Thoracic aorta (tissue), 2 donors: ENCODE results near the gene SSMEM1. TPM values are rescaled to one million over a fixed set of nuclear protein-coding genes. Genes with fewer than 3 reads are reported as not detected.
"Not testable (repeated sequence)": the region's sequence is repeated elsewhere in the genome, so short reads cannot be mapped to it uniquely, and the experiment has no call there.

ENCODE experiments used
- ATAC-seq: fragments of 150-250 bp; one replicate; pipeline ENCODE4 v1.8.0; 2017; ENCODE audit warnings: low read depth; ENCODE audit not compliant: insufficient number of reproducible peaks, low FRiP score
- DNase-seq: peaks from one replicate; pipeline ENCODE4 v3.0.0-alpha.2; 2020; ENCODE audit warnings: low spot score
- H3K27ac ChIP-seq, 2 donors: fragments of 200-600 bp; sonication (generic); 1 replicate in 1 of 2; 2 replicates in 1 of 2; pipeline ENCODE4 v1.5.1; 2016; ENCODE audit warnings: mild to moderate bottlenecking in 2 of 2, moderate library complexity in 2 of 2
- H3K27me3 ChIP-seq: fragments of 200-600 bp; sonication (generic); replicated peaks from 2 replicates; pipeline ENCODE4 v1.6.0; 2016; ENCODE audit warnings: mild to moderate bottlenecking; ENCODE audit not compliant: insufficient read depth
- H3K36me3 ChIP-seq: fragments of 200-600 bp; sonication (generic); one replicate; pipeline ENCODE4 v1.5.1; 2016
- H3K4me1 ChIP-seq, 2 donors: fragments of 200-600 bp; sonication (generic); 1 replicate in 1 of 2; 2 replicates in 1 of 2; pipeline versions ENCODE4 v1.5.1 to v1.6.0; 2016; ENCODE audit warnings: low read depth in 2 of 2, mild to moderate bottlenecking in 1 of 2; ENCODE audit not compliant: control insufficient read depth in 1 of 2
- H3K4me3 ChIP-seq: fragments of 200-600 bp; sonication (generic); 2 replicates; pipeline ENCODE4 v1.5.1; 2016; ENCODE audit warnings: mild to moderate bottlenecking
- H3K9me3 ChIP-seq: fragments of 200-600 bp; sonication (generic); 2 replicates; pipeline ENCODE4 v1.5.1; 2016
- total RNA-seq, 2 donors: library from RNA; depleted of rRNA; stranded (reverse); fragments of >200 nt; gene quantifications; one replicate each; pipeline versions ENCODE4 v1.1.0 to v1.2.3, GENCODE V29; 2016
- TF ChIP-seq, protein P1 (sequence below): fragments of 200-600 bp; sonication (generic); IDR thresholded peaks from one replicate; pipeline ENCODE4 v1.5.1; 2019; ENCODE audit warnings: antibody characterized with exemption

The SSMEM1 gene
- total RNA-seq, 2 donors from 2014 or later = not detected

DNA sequence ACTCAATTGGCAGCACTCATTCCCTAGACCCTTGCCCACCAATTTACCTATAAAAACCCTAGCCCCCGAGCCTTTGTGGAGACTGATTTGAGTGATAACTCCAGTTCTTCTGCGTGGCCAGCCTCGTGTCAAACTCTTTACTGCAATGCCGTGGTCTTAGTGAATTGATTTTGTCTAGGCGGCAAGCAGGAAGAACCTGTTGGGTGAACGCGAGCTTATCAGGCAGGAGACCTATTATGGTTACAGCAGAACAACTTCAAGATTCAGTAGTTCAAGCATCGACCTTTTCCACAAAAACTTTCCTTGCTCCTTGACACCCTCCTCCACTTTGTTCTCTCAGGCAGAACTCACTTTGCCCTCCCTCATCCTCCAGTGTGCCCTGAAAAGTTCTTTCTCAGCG lies 12.2 kb downstream of the SSMEM1 start:
- TF ChIP-seq, protein P1, sequence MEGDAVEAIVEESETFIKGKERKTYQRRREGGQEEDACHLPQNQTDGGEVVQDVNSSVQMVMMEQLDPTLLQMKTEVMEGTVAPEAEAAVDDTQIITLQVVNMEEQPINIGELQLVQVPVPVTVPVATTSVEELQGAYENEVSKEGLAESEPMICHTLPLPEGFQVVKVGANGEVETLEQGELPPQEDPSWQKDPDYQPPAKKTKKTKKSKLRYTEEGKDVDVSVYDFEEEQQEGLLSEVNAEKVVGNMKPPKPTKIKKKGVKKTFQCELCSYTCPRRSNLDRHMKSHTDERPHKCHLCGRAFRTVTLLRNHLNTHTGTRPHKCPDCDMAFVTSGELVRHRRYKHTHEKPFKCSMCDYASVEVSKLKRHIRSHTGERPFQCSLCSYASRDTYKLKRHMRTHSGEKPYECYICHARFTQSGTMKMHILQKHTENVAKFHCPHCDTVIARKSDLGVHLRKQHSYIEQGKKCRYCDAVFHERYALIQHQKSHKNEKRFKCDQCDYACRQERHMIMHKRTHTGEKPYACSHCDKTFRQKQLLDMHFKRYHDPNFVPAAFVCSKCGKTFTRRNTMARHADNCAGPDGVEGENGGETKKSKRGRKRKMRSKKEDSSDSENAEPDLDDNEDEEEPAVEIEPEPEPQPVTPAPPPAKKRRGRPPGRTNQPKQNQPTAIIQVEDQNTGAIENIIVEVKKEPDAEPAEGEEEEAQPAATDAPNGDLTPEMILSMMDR = no peak
- Histone ChIP-seq H3K27ac (no peak overlapping the region), H3K27me3 (no peaks in the 10 kb centered on the region), H3K9me3 (no peaks in the 10 kb centered on the region), H3K36me3 (no peaks in the 10 kb centered on the region), H3K4me3 (no peak overlapping the region), H3K4me1 (no peaks in the 10 kb centered on the region)
- DNase-seq (no peak), ATAC-seq (no peak)

DNA sequence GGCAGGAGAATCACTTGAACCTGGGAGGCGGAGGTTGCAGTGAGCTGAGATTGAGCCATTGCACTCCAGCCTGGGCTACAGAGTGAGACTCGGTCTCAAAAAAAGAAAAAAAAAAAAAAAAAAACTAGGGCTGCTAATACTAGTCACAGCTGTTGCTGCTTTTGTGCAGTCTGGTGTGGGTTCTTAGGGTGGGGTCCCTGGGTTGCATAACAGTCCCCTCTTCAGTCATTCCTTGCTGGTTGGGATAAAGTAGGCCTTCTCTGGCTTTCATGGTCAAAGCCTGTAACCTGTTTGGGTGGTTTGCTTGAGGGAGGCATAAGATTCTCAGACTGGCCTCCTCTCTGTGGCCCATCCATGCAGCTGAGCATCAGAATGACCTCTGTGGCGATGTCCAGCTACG lies 14.1 kb downstream of the SSMEM1 start:
- Histone ChIP-seq H3K4me3 (no peak overlapping the region), H3K36me3 (no peaks in the 10 kb centered on the region), H3K27me3 (no peaks in the 10 kb centered on the region), H3K27ac (no peak overlapping the region), H3K9me3 (no peaks in the 10 kb centered on the region), H3K4me1 (no peaks in the 10 kb centered on the region)
- DNase-seq (no peak), ATAC-seq (no peak)
- TF ChIP-seq, protein P1 = no peak

DNA sequence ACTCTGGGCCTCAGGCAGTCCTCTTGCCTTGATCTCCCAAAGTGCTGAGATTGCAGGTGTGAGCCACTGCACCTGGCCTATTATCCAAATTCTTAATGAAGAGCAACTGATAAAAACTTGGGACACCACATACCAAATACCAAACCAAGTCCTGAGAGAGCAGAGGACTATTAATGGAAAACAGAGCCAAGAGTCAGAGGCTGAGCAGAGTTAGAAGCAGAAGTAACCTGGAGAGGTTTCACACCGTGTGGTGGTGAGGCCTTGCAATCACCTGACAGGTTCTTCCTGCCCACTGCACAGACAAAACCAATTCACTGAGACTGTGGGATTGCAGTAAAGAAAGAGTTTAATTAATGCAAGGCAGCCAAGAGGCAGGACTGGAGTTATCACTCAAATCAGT lies 16.0 kb downstream of the SSMEM1 start:
- H3K4me1 ChIP-seq = no peaks in the 10 kb centered on the region
- no peak overlapping the region for H3K27ac ChIP-seq
- no peaks in the 10 kb centered on the region for H3K9me3 ChIP-seq
- H3K36me3 ChIP-seq = no peaks in the 10 kb centered on the region
- TF ChIP-seq, protein P1 = no peak
- H3K27me3 ChIP-seq = no peaks in the 10 kb centered on the region
- ATAC-seq (no peak), DNase-seq (no peak)
- H3K4me3 ChIP-seq = no peak overlapping the region

- no peak for DNase-seq
Observed at GRCh38 chr7:130224210-130224609, 16.6 kb downstream of the SSMEM1 start.

DNA sequence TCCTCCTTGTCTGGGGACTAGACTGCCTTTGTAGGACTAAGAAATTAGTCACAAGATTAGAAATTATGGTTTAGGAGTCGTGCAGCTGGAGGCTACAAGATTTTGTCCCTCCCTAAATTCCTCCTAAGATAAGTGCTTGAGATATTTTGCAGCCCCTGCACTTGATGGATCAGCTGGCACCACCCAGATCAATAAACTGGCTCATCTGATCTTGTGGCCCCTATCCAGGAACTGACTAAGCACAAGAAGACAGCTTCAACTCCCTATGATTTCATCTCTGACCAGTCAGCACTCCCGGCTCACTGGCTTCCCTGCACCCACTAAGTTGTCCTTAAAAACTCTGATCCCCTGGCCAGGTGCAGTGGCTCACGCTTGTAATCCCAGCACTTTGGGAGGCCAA lies 17.3 kb downstream of the SSMEM1 start:
- H3K27ac ChIP-seq, H3K4me1 ChIP-seq, DNase-seq, H3K9me3 ChIP-seq, H3K4me3 ChIP-seq, H3K36me3 ChIP-seq, ATAC-seq, H3K27me3 ChIP-seq: not testable (repeated sequence)

More at GRCh38 chr7:130224210-130224609, 16.6 kb downstream of the SSMEM1 start:
- no peaks in the 10 kb centered on the region for H3K36me3 ChIP-seq
- TF ChIP-seq, protein P1 = no peak
- H3K27ac ChIP-seq = no peak overlapping the region
- no peak overlapping the region for H3K4me3 ChIP-seq
- no peaks in the 10 kb centered on the region for H3K9me3 ChIP-seq
- ATAC-seq = no peak
- no peaks in the 10 kb centered on the region for H3K27me3 ChIP-seq
- no peaks in the 10 kb centered on the region for H3K4me1 ChIP-seq

DNA sequence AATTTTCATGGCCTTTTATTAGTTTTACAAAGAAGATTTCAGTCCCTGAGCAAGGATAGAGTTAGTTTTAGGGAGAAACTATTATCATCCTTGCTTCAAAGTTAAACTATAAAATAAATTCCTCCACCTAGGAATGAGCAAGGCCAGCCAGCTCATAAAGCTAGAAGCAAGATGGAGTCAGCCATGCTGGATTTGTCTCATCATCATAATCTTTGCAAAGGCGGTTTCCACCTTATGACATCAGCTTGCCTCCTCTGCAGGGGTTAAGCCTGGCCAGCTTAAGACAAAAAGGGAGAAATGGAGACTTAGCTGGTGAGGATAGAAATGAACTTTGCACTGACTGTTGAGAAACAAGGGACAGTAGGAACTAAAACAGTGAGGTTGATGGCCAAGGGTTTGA lies 18.7 kb downstream of the SSMEM1 start:
- ATAC-seq = no peak
- H3K27me3 ChIP-seq = no peaks in the 10 kb centered on the region
- no peak overlapping the region for H3K4me3 ChIP-seq
- TF ChIP-seq, protein P1 = no peak
- H3K36me3 ChIP-seq = no peaks in the 10 kb centered on the region
- H3K27ac ChIP-seq = no peak overlapping the region
- no peaks in the 10 kb centered on the region for H3K4me1 ChIP-seq
- no peaks in the 10 kb centered on the region for H3K9me3 ChIP-seq
- DNase-seq = no peak
